Body of pancreas (tissue), 4 donors: ENCODE results near the gene GRM3. TPM values are rescaled to one million over a fixed set of nuclear protein-coding genes. Genes with fewer than 3 reads are reported as not detected.
A peak's percentile ranks its signal among the peaks of the same experiment; 100 is the strongest.

ENCODE experiments used
- ATAC-seq: fragments of 150-250 bp; one replicate; pipeline ENCODE4 v1.9.1; 2016
- DNase-seq, 4 donors: peaks; one replicate each; pipeline ENCODE4 v3.0.0-alpha.2; 2019
- H3K27ac ChIP-seq, 4 donors: fragments of 200-600 bp; sonication (generic); 1 replicate in 3 of 4; 2 replicates in 1 of 4; pipeline versions ENCODE4 v1.5.1 to v1.6.1; 2016 to 2019; ENCODE audit warnings: mild to moderate bottlenecking in 1 of 4, mixed read lengths in 1 of 4, moderate library complexity in 1 of 4
- H3K27me3 ChIP-seq, 2 donors: fragments of 200-600 bp; sonication (generic); one replicate each; pipeline ENCODE4 v1.6.0; 2016; ENCODE audit warnings: mild to moderate bottlenecking in 1 of 2
- H3K36me3 ChIP-seq, 2 donors: fragments of 200-600 bp; sonication (generic); replicated peaks in 1 of 2; 2 replicates each; pipeline ENCODE4 v1.5.1; 2016; ENCODE audit warnings: low read depth in 2 of 2; ENCODE audit not compliant: insufficient read depth in 1 of 2
- H3K4me1 ChIP-seq: fragments of 200-600 bp; sonication (generic); one replicate; pipeline ENCODE4 v1.6.0; 2016
- H3K4me3 ChIP-seq, 2 donors: fragments of 200-600 bp; sonication (generic); 1 replicate in 1 of 2; 2 replicates in 1 of 2; pipeline ENCODE4 v1.5.1; 2016 to 2019
- H3K9me3 ChIP-seq, 3 donors: fragments of 200-600 bp; sonication (generic); 1 replicate in 2 of 3; 2 replicates in 1 of 3; pipeline ENCODE4 v1.5.1; 2016
- POLR2A ChIP-seq, 3 donors: fragments of 450-650 bp; IDR thresholded peaks; one replicate each; pipeline ENCODE4 v1.6.1; 2016; ENCODE audit warnings: antibody characterized with exemption in 3 of 3, mild to moderate bottlenecking in 2 of 3
- WGBS, 2 donors: methylation state at CpG; one replicate each; pipeline ENCODE4 v1.1.5; 2017; 5-methylcytosine and 5-hydroxymethylcytosine counted together
- intact Hi-C: fragments of 100-400 bp; cut with DNase I; formaldehyde crosslinking; loops from one replicate; pipeline ENCODE4 v1.15.1; 2023
- total RNA-seq, 2 donors: library from RNA; depleted of rRNA; stranded (reverse); fragments of >200 nt; gene quantifications; one replicate each; pipeline ENCODE4 v1.1.0, GENCODE V29; 2016
- TF ChIP-seq, protein P1 (sequence below), 7 experiments: fragments of 450-650 bp in 4 of 7; fragments of 200-600 bp in 3 of 7; sonication (generic) in 3 of 7; IDR thresholded peaks; one replicate each; pipeline ENCODE4 v1.5.1; 2016 to 2019; ENCODE audit warnings: antibody characterized with exemption in 7 of 7

The GRM3 gene
- total RNA-seq, 2 donors from 2014 or later: not detected

DNA sequence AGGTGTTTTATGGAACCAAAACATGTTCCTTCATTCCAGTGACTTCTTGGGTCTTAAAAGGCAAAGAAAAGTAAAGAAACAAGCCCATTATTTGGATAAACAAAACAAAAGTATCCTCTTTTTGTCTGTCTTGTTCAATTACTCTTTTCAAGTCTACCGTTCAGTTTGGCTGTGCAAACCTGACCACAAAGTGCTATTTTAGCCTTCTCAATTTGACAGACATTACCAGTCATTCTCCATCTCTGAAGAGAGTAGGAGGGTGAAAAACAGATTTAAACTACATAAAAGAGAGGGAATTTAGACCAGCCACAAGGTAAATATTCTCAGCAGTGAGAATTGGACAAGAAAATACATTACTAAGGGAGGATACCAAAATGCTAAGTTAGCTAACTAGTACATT is 145.2 kb downstream of the GRM3 start:
- no peaks in the 10 kb centered on the region for H3K27me3 ChIP-seq
- DNase-seq (no peak), ATAC-seq (no peak)
- no peaks in the 10 kb centered on the region for H3K9me3 ChIP-seq
- H3K4me1 ChIP-seq: no peaks in the 10 kb centered on the region
- no peak overlapping the region for H3K27ac ChIP-seq
- no peaks in the 10 kb centered on the region for H3K36me3 ChIP-seq
- intact Hi-C loops: no loop called here
- TF ChIP-seq, protein P1, sequence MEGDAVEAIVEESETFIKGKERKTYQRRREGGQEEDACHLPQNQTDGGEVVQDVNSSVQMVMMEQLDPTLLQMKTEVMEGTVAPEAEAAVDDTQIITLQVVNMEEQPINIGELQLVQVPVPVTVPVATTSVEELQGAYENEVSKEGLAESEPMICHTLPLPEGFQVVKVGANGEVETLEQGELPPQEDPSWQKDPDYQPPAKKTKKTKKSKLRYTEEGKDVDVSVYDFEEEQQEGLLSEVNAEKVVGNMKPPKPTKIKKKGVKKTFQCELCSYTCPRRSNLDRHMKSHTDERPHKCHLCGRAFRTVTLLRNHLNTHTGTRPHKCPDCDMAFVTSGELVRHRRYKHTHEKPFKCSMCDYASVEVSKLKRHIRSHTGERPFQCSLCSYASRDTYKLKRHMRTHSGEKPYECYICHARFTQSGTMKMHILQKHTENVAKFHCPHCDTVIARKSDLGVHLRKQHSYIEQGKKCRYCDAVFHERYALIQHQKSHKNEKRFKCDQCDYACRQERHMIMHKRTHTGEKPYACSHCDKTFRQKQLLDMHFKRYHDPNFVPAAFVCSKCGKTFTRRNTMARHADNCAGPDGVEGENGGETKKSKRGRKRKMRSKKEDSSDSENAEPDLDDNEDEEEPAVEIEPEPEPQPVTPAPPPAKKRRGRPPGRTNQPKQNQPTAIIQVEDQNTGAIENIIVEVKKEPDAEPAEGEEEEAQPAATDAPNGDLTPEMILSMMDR (IDR thresholded peaks at IDR 0.05): no peak
- TF ChIP-seq POLR2A (IDR thresholded peaks at IDR 0.05): no peak
- no peak overlapping the region for H3K4me3 ChIP-seq
- 71 to 74% methylated on average over 1 of the region's 1 CpG for WGBS, 2 donors

DNA sequence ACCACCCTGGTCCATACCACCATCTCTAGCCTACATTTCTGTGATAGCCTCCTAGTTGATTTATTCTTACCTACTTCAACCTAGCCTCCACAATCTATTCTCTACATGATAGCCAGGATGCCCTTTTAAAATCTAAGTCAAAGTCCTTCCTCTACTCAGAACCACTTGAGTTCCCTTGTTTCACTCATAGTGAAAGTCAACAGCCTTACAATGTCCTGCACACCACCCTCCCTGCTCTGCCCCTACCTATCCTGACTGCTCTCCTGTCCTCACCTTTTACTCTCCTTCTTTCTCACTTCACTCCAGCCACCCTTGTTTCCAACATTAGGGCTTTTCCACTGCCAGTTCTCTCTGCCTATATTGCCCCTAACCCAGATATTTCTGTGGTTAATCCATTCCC is 146.7 kb downstream of the GRM3 start:
- Histone ChIP-seq H3K27me3 (no peaks in the 10 kb centered on the region), H3K36me3 (no peaks in the 10 kb centered on the region), H3K4me3 (no peak overlapping the region), H3K27ac (no peak overlapping the region), H3K9me3 (no peaks in the 10 kb centered on the region), H3K4me1 (no peaks in the 10 kb centered on the region)
- TF ChIP-seq POLR2A (IDR thresholded peaks at IDR 0.05): no peak
- TF ChIP-seq, protein P1 (IDR thresholded peaks at IDR 0.05): no peak
- intact Hi-C loops: no loop called here
- DNase-seq (no peak), ATAC-seq (no peak)

DNA sequence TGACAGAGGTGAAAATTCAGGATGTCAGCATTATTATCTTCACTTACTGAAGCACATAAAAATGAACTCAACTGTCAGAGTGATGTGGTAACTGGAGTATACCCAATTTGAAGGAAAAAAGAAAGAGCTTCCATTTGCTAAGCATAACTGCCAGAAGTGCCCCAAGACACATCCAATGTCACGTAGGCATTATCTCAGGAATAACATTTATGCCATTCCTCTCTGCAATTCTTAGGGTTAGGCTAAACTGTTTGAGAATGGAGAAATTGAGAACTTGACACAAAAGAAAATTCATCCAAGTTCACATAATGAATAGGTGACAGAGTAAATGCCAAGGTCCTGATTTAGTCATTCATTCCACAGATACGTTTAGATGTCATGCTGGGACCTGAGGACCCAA is 148.6 kb downstream of the GRM3 start:
- TF ChIP-seq, protein P1 (IDR thresholded peaks at IDR 0.05): no peak
- no peak for TF ChIP-seq POLR2A (IDR thresholded peaks at IDR 0.05)
- intact Hi-C loops: no loop called here
- WGBS, 2 donors: 67 to 71% methylated on average over 2 of the region's 2 CpGs
- no peak for ATAC-seq
- Histone ChIP-seq H3K4me3 (no peak overlapping the region), H3K27me3 (no peaks in the 10 kb centered on the region), H3K36me3 (no peaks in the 10 kb centered on the region), H3K4me1 (no peaks in the 10 kb centered on the region), H3K9me3 (no peaks in the 10 kb centered on the region), H3K27ac (no peak overlapping the region)
- no peak for DNase-seq

DNA sequence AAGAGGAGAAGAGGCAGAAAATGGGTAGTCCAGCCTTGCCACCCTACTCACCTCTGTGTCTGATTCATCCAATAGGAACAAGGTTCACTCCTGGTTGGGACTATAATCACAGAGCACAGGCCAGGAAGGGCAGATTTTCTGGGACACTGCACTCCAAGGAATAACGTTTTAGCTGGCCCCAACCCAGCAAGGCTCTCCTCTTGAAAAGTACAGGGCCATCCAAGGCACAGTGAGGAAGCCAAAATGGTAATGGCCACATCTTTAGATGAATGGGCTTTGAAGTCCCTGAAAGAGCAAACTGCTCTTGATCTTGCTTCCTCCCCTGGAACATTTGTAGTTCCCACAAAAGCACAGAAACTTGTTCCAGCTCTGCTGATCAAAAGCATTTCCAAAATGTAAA is 149.4 kb downstream of the GRM3 start:
- intact Hi-C loops: no loop called here
- H3K4me1 ChIP-seq: no peaks in the 10 kb centered on the region
- TF ChIP-seq, protein P1 (IDR thresholded peaks at IDR 0.05): no peak
- no peak for TF ChIP-seq POLR2A (IDR thresholded peaks at IDR 0.05)
- no peaks in the 10 kb centered on the region for H3K9me3 ChIP-seq
- no peaks in the 10 kb centered on the region for H3K27me3 ChIP-seq
- WGBS, 2 donors: 21 to 25% methylated on average over 1 of the region's 1 CpG
- DNase-seq: no peak
- H3K36me3 ChIP-seq: no peaks in the 10 kb centered on the region
- no peak overlapping the region for H3K4me3 ChIP-seq
- H3K27ac ChIP-seq: no peak overlapping the region
- ATAC-seq: no peak

DNA sequence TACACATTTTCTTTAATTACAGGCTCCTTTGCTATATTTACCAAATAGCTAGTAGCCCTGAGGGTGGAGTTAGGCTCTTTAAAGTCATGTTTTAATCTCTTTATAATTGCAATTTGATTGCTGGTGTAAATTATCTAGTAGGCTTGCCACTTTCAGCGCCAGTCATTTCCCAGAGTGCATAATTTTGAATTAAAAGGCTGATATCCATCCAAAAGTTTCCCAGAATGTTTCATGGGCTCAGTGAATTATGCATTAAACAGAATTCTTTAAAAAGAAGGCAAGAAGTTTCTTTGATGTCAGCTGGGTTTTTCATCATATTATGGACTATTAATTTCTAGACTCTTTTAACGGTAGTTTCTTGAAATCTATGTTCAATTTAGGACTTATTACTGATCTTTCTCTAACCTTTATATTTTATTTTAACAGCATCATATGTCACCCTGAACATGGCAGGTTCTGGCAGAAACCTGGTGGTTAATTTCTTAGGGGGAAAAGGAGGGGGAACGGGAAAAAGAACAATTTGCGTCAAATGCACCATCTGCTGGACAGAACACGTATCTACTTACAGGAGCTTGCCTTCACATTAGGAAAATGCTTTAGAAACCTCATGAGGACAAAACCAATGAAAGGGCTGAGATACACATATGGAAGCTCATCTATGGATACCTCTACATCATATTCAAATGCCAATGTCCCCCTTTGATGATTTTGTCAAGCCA is 171.1 kb downstream of the GRM3 start:
- DNase-seq: no peak
- no peaks in the 10 kb centered on the region for H3K9me3 ChIP-seq
- no peak overlapping the region for H3K4me3 ChIP-seq
- H3K4me1 ChIP-seq: no peaks in the 10 kb centered on the region
- H3K27ac ChIP-seq: no peak overlapping the region
- intact Hi-C loops: no loop called here
- H3K36me3 ChIP-seq: no peaks in the 10 kb centered on the region
- no peak for ATAC-seq
- H3K27me3 ChIP-seq: no peaks in the 10 kb centered on the region
- 27 to 35% methylated on average over 5 of the region's 5 CpGs for WGBS, 2 donors
- no peak for TF ChIP-seq POLR2A (IDR thresholded peaks at IDR 0.05)
- TF ChIP-seq, protein P1 (IDR thresholded peaks at IDR 0.05): peak in 6 of 7 experiments; percentile 22 to 54 (median 38)
